GM19328 (cell line): ENCODE measurements around the gene KIAA1671.

Experiments
- ATAC-seq: cut with Tn5 transposase; IDR thresholded peaks from one replicate; pipeline ENCODE4 v1.9.1; 2021; ENCODE audit warnings: mild to moderate bottlenecking, moderate library complexity; ENCODE audit not compliant: unreplicated experiment

The KIAA1671 gene

GRCh38 chr22:25084405-25085107 lies 132.0 kb downstream of the KIAA1671 start:
- ATAC-seq, result no peak

GRCh38 chr22:25085156-25085555 lies 132.6 kb downstream of the KIAA1671 start:
- ATAC-seq, result no peak

- ATAC-seq, result no peak
These were observed 133.7 kb downstream of the KIAA1671 start for GRCh38 chr22:25085930-25086901.

GRCh38 chr22:25086902-25087282 lies 134.4 kb downstream of the KIAA1671 start:
- ATAC-seq, result no peak

- no peak for ATAC-seq
These were observed 137.8 kb downstream of the KIAA1671 start for GRCh38 chr22:25090225-25090890.

- ATAC-seq, result no peak
These were observed 138.9 kb downstream of the KIAA1671 start for GRCh38 chr22:25091458-25091857.

GRCh38 chr22:25092119-25092518 lies 139.6 kb downstream of the KIAA1671 start:
- ATAC-seq, result no peak

GRCh38 chr22:25094579-25094978 lies 142.1 kb downstream of the KIAA1671 start:
- no peak for ATAC-seq

- no peak for ATAC-seq
These were observed 143.4 kb downstream of the KIAA1671 start for GRCh38 chr22:25095869-25096268.

- no peak for ATAC-seq
These were observed 144.3 kb downstream of the KIAA1671 start for GRCh38 chr22:25096638-25097405.

GRCh38 chr22:25098445-25099081 lies 146.0 kb downstream of the KIAA1671 start:
- no peak for ATAC-seq

- ATAC-seq, result no peak
These were observed 146.7 kb downstream of the KIAA1671 start for GRCh38 chr22:25099202-25099601.

GRCh38 chr22:25100402-25100801 lies 147.9 kb downstream of the KIAA1671 start:
- no peak for ATAC-seq

GRCh38 chr22:25100948-25101347 lies 148.4 kb downstream of the KIAA1671 start:
- ATAC-seq, result no peak

GRCh38 chr22:25101501-25101900 lies 149.0 kb downstream of the KIAA1671 start:
- no peak for ATAC-seq

GRCh38 chr22:25101986-25102385 lies 149.5 kb downstream of the KIAA1671 start:
- no peak for ATAC-seq

GRCh38 chr22:25102722-25103121 lies 150.2 kb downstream of the KIAA1671 start:
- no peak for ATAC-seq

GRCh38 chr22:25104367-25104766 lies 151.9 kb downstream of the KIAA1671 start:
- no peak for ATAC-seq

GRCh38 chr22:25105817-25106650 lies 153.5 kb downstream of the KIAA1671 start:
- ATAC-seq, result no peak
